GM12874 (cell line): ENCODE results near the gene CDKN1A.

Experiments
- TF ChIP-seq, protein P1 (sequence below): IDR thresholded peaks from 2 replicates; pipeline ENCODE4 v1.5.1; 2011; ENCODE audit warnings: low read depth, mild to moderate bottlenecking, control low read depth, low read length, moderate library complexity; ENCODE audit not compliant: insufficient read depth

CDKN1A gene

DNA sequence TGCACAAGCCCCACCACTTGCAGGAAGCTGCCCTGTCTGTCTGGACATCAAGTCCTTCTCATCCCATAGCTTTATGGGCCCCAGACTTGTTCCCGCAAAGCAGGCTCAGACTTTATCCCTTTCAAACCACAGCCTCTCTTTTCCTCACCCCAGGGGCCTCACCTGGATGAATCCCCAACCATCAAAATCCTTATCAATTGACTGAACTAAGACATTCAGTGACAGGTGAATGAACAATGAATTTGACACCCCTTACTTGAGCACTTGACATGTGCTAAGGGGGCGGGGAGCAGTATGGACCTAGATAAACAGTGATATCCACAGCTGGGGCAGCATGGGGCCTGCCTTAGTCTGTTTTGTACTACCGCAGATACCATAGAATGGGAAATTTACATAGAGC, 24.1 kb downstream of the CDKN1A start:
- TF ChIP-seq, protein P1, sequence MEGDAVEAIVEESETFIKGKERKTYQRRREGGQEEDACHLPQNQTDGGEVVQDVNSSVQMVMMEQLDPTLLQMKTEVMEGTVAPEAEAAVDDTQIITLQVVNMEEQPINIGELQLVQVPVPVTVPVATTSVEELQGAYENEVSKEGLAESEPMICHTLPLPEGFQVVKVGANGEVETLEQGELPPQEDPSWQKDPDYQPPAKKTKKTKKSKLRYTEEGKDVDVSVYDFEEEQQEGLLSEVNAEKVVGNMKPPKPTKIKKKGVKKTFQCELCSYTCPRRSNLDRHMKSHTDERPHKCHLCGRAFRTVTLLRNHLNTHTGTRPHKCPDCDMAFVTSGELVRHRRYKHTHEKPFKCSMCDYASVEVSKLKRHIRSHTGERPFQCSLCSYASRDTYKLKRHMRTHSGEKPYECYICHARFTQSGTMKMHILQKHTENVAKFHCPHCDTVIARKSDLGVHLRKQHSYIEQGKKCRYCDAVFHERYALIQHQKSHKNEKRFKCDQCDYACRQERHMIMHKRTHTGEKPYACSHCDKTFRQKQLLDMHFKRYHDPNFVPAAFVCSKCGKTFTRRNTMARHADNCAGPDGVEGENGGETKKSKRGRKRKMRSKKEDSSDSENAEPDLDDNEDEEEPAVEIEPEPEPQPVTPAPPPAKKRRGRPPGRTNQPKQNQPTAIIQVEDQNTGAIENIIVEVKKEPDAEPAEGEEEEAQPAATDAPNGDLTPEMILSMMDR, result no peak

DNA sequence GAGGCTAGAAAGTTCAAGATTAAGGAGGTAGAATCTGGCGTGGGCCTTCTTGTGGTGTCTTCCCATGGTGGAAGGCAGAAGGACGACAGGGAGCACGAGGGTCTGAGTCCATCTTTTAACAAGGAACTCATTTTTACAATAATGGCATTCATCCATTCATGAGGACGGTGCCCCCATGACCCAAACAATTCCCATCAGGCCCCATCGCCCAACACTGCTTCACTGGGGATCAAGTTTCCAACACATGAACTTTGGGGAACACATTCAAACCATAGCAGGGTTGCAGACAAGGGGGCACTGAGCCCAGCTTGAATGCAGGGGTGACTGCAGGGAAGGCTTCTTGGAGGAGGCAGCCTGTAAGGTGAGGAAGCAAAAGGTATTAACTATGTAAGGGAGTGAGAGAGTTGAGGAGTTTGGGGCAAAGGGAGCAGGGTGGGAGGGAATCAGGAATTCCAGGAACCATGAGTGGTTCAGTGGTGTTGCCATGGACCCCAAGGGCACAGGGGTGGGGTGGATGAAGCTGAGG, 24.6 kb downstream of the CDKN1A start:
- TF ChIP-seq, protein P1, result no peak

GRCh38 chr6:36703982-36704381, 25.5 kb downstream of the CDKN1A start:
- TF ChIP-seq, protein P1, result no peak

DNA sequence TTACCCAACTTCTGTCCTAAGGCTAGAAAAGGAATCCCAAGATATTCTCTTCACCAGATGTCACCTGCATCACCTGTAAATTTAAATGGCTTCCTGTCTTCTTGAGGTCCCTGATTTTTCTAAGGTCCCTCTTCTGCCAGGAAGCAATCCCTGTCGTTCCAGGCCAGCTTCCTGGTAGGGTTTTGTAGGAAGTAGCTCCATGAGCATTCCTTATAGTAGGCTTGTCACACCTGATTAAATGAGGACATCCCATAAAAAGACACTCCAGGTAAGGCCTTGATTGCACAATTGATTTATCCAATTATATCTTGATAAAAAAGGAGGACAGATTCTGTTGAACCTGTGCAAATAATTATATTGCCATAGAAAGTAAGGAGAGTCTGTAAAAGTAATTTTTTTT, 27.8 kb downstream of the CDKN1A start:
- TF ChIP-seq, protein P1, result no peak

DNA sequence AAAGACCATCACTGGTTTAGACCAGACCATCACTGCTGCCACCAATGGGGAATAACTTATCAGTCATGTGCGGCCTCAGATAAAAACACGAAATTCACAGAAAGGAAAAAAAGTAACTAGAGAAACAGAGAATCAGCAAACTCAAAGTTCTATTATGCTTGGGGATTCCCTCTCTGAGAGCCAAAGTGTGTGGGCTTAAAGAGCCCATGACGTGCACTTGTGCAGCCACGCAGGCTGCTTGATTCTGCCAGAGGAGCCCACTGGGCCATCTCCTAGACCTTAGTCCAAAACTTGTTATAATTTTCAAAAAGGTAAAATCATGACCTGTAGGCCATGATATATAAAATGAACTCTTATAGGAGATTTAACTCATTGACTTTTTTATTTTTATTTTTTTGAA, 34.3 kb downstream of the CDKN1A start:
- TF ChIP-seq, protein P1, result no peak

DNA sequence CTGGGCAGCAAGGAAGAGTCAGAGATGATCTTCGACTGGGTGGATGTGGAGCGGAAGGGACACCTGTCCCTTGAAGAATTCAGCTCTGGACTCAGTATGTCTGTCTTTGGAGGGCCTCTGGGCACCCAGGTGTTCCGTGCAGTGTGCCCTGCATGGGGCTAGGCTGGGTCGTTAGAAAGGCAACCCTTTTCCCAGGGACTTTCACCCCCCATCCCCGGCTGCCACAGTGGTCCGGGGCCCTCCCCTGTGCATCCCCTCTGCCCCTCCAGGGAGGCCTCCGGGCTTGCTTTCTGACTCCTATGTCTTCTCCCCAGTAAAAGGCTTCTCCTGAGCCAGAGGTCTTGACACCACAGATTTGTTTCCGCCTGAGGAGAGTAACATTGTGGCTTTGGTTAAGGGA, 35.3 kb downstream of the CDKN1A start:
- TF ChIP-seq, protein P1, result no peak

- TF ChIP-seq, protein P1, result no peak
Measured at GRCh38 chr6:36714511-36714910, 36.0 kb downstream of the CDKN1A start.
